NCI-H2227 (cell line): ENCODE data around the gene SBF2.
"Not testable (repeated sequence)": the region's sequence is repeated elsewhere in the genome, so short reads cannot be mapped to it uniquely, and the experiment has no call there.

Experiments
- DNase-seq: peaks from one replicate; lab custom pipeline; 2025; ENCODE audit not compliant: unreplicated experiment; lab: John Stamatoyannopoulos, UW

SBF2 gene

DNA sequence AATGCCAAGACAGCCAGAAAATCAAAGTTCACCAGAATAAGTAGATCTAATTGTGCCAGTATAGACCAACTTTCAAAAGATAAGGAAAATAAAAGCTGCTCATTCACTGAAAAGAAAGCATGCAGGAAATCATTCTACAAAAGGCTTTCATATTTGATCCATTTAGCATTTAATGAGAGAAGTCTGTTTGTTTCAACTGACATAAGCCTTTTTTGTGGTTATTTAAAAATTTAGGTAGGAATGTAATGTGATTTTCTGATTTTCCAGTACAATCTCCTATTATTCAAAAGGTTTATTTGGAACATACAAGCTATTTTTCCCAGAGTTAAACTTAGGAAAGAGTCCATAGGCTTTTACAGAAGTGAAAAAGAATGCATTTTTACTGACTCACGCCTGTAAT is 92.7 kb downstream of the SBF2 start:
- no peak for DNase-seq

DNA sequence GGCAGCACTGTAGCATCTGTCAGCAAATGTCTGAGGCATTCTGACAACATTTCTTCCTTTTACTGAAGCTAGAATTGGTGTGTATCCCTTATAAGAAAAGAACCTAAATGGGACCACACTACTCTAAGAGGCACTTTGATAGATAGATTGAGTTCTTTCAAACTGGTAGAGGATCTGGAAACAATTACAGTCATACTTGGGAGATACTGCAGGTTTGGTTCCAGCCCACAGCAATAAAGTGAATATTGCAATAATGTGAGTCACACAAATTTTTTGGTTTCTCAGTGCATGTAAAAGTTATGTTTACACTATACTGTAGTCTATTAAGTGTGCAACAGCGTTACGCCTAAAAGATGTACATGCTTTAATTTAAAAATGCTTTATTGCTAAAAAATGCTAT is 96.9 kb downstream of the SBF2 start:
- DNase-seq, result no peak

DNA sequence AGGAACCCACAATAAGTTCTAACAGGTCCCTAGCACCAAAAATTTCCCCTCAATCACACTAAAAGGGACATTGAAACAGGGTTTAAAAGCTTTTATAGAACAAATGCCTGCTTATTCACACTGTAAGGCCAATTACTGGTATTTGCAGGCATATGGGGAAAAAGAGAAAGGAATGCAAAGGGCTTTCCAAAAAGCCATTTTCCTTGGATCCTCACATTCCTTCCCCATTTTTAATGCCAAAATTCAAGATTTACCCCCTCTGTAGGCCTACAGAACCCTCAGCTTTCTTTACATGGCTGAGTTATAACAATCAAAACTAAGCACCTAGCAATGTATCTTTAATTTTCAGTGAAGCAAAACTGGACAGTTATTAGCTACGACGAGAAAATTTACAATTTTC is 102.0 kb downstream of the SBF2 start:
- DNase-seq, result no peak

DNA sequence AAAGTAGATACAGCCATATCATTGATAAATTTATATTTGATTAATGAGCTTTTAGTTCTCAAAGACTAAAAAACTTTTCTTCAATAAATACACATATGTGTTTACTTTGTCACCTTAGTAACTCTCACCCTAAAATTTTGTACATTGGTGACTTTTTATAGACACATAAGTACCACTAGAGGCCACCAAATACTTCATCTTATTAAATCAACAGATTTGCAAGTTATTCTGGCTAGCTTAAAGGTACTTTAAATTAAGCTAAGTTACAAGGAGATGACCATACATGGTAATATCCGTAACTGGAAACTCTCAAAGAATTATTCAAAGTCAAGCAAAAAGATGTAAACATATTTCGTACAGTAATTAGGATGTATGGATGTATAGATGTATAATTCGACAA is 112.2 kb downstream of the SBF2 start:
- no peak for DNase-seq

DNA sequence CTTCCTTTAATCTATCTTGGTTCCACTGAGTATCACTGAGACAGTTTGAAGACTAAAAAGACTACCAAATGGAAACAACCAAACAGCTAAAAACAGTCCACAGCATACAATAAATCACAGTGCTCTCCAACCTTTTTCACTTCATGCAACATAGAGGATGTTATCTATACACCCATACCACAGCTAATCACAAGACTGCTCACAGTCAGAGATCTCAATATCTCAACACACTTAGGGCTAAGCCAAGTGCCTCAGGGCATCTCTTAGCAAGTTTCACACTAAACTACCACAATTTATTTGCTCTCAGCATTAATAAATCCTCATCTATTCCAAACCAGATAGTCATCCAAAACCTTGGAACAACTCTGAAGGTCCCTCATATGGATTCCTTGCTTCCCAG is 129.4 kb downstream of the SBF2 start:
- DNase-seq, result no peak

DNA sequence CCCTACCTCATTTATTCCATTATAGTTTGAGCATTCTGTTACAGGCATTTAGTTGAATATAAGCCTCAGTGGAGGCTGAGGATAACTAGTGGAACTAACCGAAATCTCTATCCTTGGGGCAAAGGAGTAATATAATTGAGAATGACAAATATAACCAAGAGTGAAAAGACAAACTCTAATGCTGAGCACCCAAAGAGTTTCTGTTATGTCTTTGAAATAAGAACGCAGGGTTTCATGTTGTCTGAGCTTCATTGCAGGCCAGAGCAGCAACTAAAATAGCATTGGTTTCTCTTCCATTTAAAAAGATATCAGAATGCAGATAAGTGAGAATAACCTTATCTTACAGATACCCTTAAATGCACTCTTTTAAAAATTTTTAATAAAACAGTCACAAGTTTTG is 131.8 kb downstream of the SBF2 start:
- no peak for DNase-seq

DNA sequence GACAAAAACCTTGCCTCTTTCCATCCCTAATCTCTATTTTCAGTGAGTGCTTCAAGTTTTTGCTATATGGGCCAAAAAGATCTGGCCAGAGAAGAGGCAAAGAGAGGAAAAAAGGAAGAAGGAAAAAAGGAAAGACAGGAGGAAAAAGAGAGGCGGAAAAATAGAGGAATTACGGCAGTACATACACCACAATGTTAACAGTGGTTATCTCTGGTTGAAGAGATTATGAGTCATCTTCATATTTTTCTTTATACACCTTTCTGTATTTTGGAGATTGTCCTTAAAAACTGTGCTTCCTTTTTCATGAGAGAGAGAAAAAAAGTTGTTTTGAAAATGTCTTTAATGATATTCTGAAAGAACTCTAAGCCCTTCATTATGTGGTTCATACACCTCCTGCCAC is 133.7 kb downstream of the SBF2 start:
- DNase-seq, result no peak

DNA sequence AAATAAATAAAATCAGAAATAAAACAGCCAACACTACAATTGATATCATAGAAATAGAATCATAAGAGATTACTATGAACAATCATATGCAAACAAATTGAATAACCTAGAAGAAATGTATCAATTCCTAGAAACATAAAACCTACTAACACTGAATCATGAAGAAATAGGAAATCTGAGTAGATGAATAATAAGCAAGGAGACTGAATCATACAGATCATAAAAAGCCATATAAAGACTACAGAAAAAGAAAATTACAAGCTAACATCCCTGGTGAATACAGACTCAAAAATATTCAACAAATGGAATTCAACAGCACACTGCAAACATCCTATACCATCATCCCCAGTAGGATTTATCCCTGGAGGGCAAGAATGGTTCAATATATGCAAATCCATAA is 135.6 kb downstream of the SBF2 start:
- no peak for DNase-seq

DNA sequence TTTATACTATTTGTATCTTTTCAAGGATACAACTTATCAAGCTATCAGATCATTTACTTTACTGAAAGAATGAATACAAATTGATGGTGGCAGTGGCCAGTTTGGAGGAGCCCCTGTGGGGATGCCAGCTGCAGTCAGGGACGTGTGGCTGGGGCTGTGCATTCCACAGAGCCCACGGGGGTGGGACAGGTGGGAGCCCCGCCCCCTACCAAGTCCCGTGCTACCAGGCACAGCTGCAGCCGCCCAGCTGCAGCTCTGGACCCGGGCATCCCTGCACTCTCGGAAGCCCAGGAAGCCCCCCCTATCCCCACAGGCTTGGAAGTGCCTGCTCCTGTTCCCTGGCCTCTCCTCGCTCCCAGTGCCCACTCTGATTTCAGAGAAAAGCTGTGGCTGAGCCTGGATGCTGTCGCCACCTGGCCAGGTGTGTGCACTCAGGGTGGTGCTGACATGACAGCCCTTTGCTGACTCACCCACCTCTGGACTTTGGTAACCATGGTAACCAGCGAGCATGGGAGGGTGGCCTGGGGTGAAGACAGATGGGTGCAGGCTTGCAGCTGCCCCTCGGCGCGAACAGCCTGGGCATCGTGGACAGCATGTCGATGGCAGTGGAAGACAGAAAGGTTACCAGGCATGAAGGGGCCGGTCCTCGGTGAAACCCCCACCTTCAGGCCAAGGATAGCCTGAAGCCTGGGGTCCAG is 138.1 kb downstream of the SBF2 start:
- DNase-seq, result no peak

DNA sequence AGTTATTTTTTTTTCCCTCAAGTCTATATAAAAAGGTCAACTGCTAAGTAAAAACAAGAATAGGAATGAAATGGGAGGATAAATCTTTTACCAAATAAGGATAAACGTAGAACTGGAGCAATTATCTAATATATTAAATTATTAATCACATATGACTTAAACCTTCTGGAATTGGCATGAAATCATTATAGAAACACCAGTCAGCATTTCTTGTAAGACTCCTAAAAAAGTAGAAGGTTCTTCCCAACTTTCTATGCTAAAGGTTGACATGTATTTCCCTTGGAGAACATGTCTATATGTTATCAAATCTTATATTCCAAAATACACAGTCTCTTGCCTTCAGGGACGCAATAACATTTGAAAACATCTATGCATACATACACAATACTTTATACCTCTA is 143.2 kb downstream of the SBF2 start:
- no peak for DNase-seq

DNA sequence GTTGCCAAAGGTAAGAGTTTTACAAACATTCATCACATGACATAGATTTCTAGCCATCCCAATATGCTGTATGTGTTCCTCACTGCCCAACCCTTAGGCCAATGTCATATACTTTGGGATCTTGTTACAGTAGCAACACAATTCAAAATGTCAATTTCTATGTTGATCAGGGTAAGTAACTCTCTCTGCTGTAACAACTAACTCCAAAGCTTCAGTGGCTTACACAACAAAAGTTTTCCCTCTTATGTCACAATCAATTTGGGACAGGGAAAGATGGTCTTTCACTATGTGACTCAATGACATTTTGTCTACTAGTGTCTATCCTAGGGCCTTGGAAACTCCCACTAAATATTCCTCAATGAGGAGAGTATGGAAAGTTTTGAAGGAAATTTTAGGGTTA is 144.5 kb downstream of the SBF2 start:
- no peak for DNase-seq

DNA sequence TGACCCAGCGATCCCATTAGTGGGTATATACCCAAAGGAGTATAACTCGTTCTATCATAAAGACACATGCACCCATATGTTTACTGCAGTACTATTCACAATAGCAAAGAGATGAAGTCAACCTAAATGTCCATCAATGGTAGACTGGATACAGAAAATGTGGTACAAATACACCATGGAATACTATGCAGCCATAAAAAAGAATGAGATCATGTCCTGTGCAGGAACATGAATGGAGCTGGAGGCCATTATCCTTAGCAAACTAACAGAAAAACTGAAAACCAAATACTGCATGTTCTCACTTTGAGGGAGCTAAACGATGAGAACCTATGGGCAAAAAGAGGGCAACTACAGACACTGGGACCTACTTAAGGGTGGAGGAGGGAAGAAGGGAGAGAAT is 146.8 kb downstream of the SBF2 start:
- DNase-seq, result no peak

DNA sequence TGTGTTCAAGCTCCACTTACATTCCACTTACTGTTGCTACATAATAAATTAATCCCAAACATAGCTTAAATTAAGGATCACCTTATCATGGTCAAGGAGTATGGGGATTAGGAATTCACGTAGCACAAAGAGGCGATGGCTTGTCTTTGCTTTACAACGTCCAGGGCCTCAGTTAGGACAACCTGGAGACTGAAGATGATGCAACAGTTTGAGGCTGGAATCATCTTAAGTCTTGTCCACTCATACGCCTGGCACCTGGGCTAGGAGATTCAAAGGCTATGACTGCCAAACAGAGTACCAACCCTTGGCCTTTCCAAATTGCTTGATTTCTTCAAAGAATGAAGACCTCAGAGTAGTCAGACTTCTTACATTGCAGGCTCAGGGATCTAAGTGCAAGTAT is 149.1 kb downstream of the SBF2 start:
- no peak for DNase-seq

DNA sequence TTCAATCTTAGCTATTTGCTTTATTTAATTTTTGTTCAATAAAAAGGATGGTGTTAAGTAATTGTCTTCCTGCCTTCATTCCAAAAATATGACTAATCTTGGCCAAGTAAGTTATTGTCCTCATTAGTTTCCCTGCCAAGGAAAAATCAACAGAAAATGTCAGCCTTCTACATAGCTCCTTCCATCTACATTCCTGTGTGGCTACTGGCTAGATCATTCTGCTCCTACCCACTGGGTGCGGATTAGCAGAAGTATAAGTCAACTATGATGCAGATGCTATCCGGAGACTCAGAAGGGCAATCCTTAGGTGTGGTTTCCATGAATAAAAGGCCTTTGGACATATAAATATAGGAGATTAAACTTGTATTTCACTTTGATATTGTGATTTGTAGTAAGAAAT is 154.4 kb downstream of the SBF2 start:
- DNase-seq, result no peak

DNA sequence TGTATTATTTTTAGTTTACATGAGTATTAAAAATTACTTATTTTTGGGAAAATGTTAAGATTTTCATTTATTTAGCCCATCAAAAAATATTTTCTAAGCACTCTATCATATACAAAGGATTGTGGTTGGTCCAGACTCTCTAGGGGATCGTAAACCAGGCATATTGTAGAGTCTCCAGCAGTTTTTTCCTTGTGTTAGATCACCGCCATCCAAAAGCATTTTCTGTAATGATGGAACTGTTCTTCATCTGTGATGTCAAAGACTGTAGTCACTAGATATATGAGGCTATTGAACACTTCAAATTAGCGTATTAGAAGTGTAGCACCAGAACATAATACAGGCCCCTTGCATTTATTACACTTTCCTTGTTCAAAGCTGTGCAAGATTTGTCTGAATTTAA is 154.9 kb downstream of the SBF2 start:
- no peak for DNase-seq

DNA sequence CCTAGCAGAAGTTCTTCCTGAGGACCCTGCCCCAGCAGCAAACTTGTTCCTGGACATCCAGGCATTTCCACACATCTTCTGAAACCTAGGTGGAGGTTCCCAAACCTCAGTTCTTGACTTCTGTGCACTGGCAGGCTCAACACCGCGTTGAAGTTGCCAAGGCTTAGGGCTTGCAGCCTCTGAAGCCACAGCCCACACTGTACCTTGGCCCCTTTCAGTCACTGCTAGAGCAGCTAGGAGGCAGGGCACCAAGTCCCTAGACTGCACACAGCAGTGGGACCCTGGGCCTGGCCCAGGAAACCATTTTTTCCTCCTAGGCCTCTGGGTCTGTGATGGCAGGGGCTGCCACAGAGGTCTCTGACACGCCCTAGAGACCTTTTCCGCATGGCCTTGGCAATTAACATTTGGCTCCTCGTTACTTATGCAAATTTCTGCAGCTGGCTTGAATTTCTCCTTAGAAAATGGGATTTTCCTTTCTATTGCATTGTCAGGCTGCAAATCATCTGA is 159.0 kb downstream of the SBF2 start:
- DNase-seq, result no peak

DNA sequence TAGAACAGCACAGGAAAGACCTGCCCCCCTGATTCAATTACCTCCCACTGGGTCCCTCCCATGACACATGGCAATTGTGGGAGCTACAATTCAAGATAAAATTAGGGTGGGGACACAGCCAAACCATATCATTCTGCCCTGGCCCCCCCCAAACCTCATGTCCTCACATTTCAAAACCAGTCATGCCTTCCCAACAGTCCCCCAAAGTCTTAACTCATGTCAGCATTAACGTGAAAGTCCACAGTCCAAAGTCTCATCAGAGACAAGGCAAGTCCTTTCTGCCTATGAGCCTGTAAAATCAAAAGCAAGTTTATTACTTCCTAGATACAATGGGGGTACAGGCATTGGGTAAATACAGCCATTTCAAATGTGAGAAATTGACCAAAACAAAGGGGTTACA is 159.8 kb downstream of the SBF2 start:
- DNase-seq, result not testable (repeated sequence)

DNA sequence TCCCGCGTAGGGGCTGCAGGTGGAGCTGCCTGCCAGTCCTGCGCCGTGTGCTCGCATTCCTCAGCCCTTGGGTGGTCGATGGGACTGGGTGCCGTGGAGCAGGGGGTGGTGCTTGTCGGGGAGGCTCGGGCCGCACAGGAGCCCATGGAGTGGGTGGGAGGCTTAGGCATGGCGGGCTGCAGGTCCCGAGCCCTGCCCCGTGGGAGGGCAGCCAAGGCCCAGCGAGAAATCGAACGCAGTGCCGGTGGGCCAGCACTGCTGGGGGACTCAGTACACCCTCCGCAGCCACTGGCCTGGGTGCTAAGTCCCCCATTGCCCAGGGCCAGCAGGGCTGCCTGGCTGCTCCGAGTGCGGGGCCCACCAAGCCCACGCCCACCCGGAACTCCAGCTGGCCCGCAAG is 160.8 kb downstream of the SBF2 start:
- DNase-seq, result not testable (repeated sequence)

DNA sequence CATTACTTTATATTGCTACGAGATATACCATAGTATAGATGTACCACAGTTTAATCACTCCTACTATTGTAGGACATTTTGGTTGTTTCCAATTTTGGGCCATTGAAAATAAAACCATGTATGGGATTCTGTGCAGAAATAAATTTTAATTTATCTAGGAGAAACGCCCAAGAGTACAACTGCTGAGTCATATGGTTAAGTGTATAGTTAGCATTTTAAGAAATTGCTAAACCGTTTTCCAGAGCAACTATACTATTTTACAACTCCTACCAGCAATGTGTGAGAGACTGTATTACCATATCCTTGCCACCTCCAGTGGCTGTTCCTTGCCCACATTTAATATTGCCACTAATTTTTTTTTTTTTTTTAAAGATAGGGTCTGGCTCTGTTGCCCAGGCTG is 163.1 kb downstream of the SBF2 start:
- no peak for DNase-seq

DNA sequence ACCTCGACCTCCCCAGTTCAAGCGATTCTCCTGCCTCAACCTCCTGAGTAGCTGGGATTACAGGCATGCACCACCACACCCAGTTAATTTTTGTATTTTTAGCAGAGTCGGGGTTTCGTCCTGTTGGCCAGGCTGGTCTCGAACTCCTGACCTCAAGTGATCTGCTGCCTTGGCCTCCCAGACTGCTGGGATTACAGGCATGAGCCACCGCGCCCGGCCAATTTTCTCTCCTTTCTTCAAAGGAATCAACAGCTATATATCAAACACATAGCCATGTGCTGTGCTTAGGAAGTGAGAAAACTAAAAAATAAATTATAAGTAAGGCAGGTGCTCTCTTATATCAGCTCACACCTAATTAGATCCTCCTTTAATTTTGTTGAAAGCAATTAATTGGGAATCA is 164.8 kb downstream of the SBF2 start:
- not testable (repeated sequence) for DNase-seq

DNA sequence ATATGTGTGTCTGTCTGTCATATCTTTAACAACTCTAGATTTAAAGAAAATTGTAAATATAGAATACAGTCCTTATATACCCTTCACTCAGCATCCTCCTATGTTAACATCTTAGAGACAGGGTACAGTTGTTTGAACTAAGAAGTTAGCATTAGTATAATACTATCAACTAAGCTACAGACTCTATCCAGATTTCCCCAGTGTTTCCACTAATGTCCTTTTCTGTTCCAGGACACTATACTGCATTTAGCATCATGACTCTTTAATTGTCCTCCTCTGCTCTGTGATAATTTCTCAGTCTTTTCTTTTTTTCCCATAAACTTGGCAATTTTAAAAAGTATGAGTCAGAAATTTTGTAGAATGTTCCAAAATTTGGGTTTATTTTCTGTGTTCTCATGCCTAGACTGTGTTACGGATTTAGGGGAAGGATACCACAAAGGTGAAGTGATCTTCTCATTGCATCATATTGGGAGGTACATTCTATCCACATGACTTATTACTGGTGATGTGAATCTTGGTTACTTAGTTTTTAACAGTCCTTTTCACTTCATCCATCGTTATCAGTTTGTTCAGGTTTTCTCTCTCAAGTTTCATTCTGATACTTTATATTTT is 168.4 kb downstream of the SBF2 start:
- no peak for DNase-seq

DNA sequence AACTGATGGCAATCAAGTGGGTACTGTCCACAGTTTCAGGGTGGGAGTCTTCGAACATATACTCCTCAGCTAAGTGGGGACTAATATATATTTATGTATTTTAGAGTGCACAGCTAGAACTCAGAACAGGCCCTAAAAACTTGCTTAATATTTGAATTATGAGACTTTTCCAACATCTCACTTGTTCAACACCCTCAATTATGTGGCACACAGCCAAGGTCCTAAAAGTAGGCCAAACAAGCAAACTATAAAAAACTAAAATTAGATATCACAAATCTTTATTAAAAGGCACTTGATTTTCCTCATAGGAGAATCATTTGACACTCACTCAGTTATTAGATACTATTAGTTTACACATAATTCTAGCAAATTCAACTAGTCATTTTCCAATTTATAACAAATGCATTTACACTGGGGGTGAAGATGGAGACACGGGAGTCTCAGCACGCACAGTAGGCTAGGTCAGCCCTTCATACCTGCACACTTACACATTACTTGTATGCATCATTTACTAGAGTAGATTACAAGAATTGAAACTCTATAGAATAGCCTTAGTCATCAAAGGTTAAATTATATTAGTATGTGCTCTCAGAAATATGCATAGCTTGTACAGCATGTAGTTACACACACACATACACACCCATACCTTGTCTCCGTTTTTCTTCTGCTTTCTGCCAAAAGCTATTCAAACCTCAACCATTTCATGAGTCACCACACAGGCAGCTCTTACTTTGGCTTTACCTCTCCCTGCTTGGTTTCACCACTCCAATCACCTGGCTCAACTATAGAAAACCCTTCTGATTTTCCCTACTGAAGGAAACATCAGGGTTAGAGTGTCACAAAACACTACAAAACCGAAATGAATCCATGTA is 171.5 kb downstream of the SBF2 start:
- no peak for DNase-seq
